SH-SY5Y (cell line): Measurements from ENCODE around the gene HCN2.

ENCODE experiments used
- GATA2 ChIP-seq: IDR thresholded peaks from 2 replicates; pipeline ENCODE4 v1.6.1; 2011; ENCODE audit warnings: mild to moderate bottlenecking, low read depth, low read length
- GATA3 ChIP-seq: IDR thresholded peaks from 2 replicates; pipeline ENCODE4 v1.6.1; 2011; ENCODE audit warnings: low read depth, mild to moderate bottlenecking, low read length, moderate library complexity

DNA sequence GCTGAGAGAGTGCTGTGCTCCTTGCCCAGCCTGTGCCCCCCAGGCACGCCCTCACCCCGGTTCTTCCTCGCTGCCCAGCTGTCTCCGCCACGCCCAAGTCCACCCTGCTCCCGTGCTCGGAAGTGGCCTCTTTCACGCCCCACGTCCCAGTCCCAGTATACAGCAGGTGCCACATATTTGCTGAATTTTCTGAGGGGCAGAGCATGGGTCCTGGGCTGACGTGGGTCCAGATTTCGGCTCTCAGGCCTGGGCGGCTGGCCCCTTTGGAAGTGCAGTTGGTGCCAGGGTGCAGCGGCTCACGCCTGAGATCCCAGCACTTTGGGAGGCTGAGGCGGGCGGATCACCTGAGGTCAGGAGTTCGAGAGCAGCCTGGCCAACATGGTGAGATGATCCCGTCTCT, 3.4 kb downstream of the HCN2 start:
- TF ChIP-seq GATA3: no peak
- TF ChIP-seq GATA2: no peak
